BLaER1 (cell line): Measurements from ENCODE around the gene STAB1.

Source experiments
- H3K27ac ChIP-seq: shearing (Covaris generic); formaldehyde crosslinking; 2 replicates; pipeline ENCODE4 v1.8.1; 2022
- H3K27me3 ChIP-seq: shearing (Covaris generic); formaldehyde crosslinking; 2 replicates; pipeline ENCODE4 v1.8.1; 2022
- H3K36me3 ChIP-seq: shearing (Covaris generic); formaldehyde crosslinking; 2 replicates; pipeline ENCODE4 v1.8.1; 2022
- H3K4me1 ChIP-seq: shearing (Covaris generic); formaldehyde crosslinking; 2 replicates; pipeline ENCODE4 v1.8.1; 2022
- H3K4me2 ChIP-seq: shearing (Covaris generic); formaldehyde crosslinking; 2 replicates; pipeline ENCODE4 v1.8.1; 2022
- H3K4me3 ChIP-seq: shearing (Covaris generic); formaldehyde crosslinking; 2 replicates; pipeline ENCODE4 v1.8.1; 2022
- H3K9ac ChIP-seq: shearing (Covaris generic); formaldehyde crosslinking; 2 replicates; pipeline ENCODE4 v1.8.1; 2022
- H3K9me3 ChIP-seq: shearing (Covaris generic); formaldehyde crosslinking; 2 replicates; pipeline ENCODE4 v1.8.1; 2022
- H4K20me1 ChIP-seq: shearing (Covaris generic); formaldehyde crosslinking; 2 replicates; pipeline ENCODE4 v1.8.1; 2022
- Cebpa-rat ChIP-seq: shearing (Covaris generic); IDR thresholded peaks from 2 replicates; pipeline ENCODE4 v1.8.1; 2022

Gene STAB1

GRCh38 chr3:52506266-52506966 lies 11.3 kb downstream of the STAB1 start:
- Histone ChIP-seq H3K4me3 (no peak overlapping the region), H3K27me3 (no peaks in the 10 kb centered on the region)

GRCh38 chr3:52507359-52507758 lies 12.2 kb downstream of the STAB1 start:
- no peaks in the 10 kb centered on the region for H4K20me1 ChIP-seq
- H3K36me3 ChIP-seq = no peaks in the 10 kb centered on the region
- H3K9ac ChIP-seq = no peak overlapping the region
- no peak for TF ChIP-seq Cebpa-rat
- H3K4me3 ChIP-seq = no peak overlapping the region
- no peaks in the 10 kb centered on the region for H3K9me3 ChIP-seq
- H3K4me1 ChIP-seq = peaks cover 15% of the 10 kb centered on the region
- H3K27me3 ChIP-seq = no peaks in the 10 kb centered on the region
- no peak overlapping the region for H3K4me2 ChIP-seq
- H3K27ac ChIP-seq = no peak overlapping the region

More at GRCh38 chr3:52506266-52506966, 11.3 kb downstream of the STAB1 start:
- no peak for TF ChIP-seq Cebpa-rat
- no peak overlapping the region for H3K4me2 ChIP-seq
- H3K4me1 ChIP-seq = peaks cover 25% of the 10 kb centered on the region
- H3K9me3 ChIP-seq = no peaks in the 10 kb centered on the region
- H3K9ac ChIP-seq = no peak overlapping the region
- H4K20me1 ChIP-seq = no peaks in the 10 kb centered on the region
- H3K36me3 ChIP-seq = no peaks in the 10 kb centered on the region
- no peak overlapping the region for H3K27ac ChIP-seq

GRCh38 chr3:52509753-52510328 lies 14.7 kb downstream of the STAB1 start:
- Histone ChIP-seq H3K9me3 (no peaks in the 10 kb centered on the region), H3K4me3 (no peak overlapping the region), H3K9ac (no peak overlapping the region), H3K27me3 (no peaks in the 10 kb centered on the region), H3K4me1 (no peaks in the 10 kb centered on the region), H3K36me3 (no peaks in the 10 kb centered on the region), H4K20me1 (no peaks in the 10 kb centered on the region), H3K27ac (no peak overlapping the region), H3K4me2 (no peak overlapping the region)
- TF ChIP-seq Cebpa-rat = no peak

- Histone ChIP-seq H3K9ac (no peak overlapping the region), H3K27me3 (no peaks in the 10 kb centered on the region), H3K27ac (no peak overlapping the region)
Measured at GRCh38 chr3:52511509-52511908, 16.4 kb downstream of the STAB1 start.

GRCh38 chr3:52512105-52512504 lies 17.0 kb downstream of the STAB1 start:
- no peak overlapping the region for H3K4me3 ChIP-seq
- no peaks in the 10 kb centered on the region for H4K20me1 ChIP-seq
- no peaks in the 10 kb centered on the region for H3K4me1 ChIP-seq
- no peak overlapping the region for H3K27ac ChIP-seq
- H3K27me3 ChIP-seq = no peaks in the 10 kb centered on the region
- no peak overlapping the region for H3K9ac ChIP-seq
- TF ChIP-seq Cebpa-rat = no peak
- H3K36me3 ChIP-seq = no peaks in the 10 kb centered on the region
- no peaks in the 10 kb centered on the region for H3K9me3 ChIP-seq
- H3K4me2 ChIP-seq = no peak overlapping the region

More at GRCh38 chr3:52511509-52511908, 16.4 kb downstream of the STAB1 start:
- no peak overlapping the region for H3K4me2 ChIP-seq
- no peak for TF ChIP-seq Cebpa-rat
- no peaks in the 10 kb centered on the region for H3K4me1 ChIP-seq
- no peak overlapping the region for H3K4me3 ChIP-seq
- no peaks in the 10 kb centered on the region for H3K9me3 ChIP-seq
- no peaks in the 10 kb centered on the region for H4K20me1 ChIP-seq
- H3K36me3 ChIP-seq = no peaks in the 10 kb centered on the region

GRCh38 chr3:52512727-52513126 lies 17.6 kb downstream of the STAB1 start:
- TF ChIP-seq Cebpa-rat = no peak
- Histone ChIP-seq H3K9ac (no peak overlapping the region), H3K4me2 (no peak overlapping the region), H3K27me3 (no peaks in the 10 kb centered on the region), H3K4me1 (no peaks in the 10 kb centered on the region), H3K9me3 (no peaks in the 10 kb centered on the region), H3K27ac (no peak overlapping the region), H4K20me1 (no peaks in the 10 kb centered on the region), H3K36me3 (no peaks in the 10 kb centered on the region), H3K4me3 (no peak overlapping the region)

- TF ChIP-seq Cebpa-rat = no peak
- Histone ChIP-seq H3K27me3 (no peaks in the 10 kb centered on the region), H4K20me1 (no peaks in the 10 kb centered on the region)
Measured at GRCh38 chr3:52513281-52513680, 18.1 kb downstream of the STAB1 start.

GRCh38 chr3:52514576-52514975 lies 19.4 kb downstream of the STAB1 start:
- H3K36me3 ChIP-seq = no peaks in the 10 kb centered on the region
- H3K4me1 ChIP-seq = no peaks in the 10 kb centered on the region
- no peak overlapping the region for H3K9ac ChIP-seq
- H3K4me2 ChIP-seq = no peak overlapping the region
- H3K27ac ChIP-seq = no peak overlapping the region
- no peak for TF ChIP-seq Cebpa-rat
- no peaks in the 10 kb centered on the region for H3K27me3 ChIP-seq
- no peaks in the 10 kb centered on the region for H3K9me3 ChIP-seq
- no peaks in the 10 kb centered on the region for H4K20me1 ChIP-seq
- H3K4me3 ChIP-seq = no peak overlapping the region

More at GRCh38 chr3:52513281-52513680, 18.1 kb downstream of the STAB1 start:
- Histone ChIP-seq H3K4me3 (no peak overlapping the region), H3K27ac (no peak overlapping the region), H3K4me2 (no peak overlapping the region), H3K9me3 (no peaks in the 10 kb centered on the region), H3K4me1 (no peaks in the 10 kb centered on the region), H3K36me3 (no peaks in the 10 kb centered on the region), H3K9ac (no peak overlapping the region)

GRCh38 chr3:52515192-52515591 lies 20.1 kb downstream of the STAB1 start:
- no peaks in the 10 kb centered on the region for H4K20me1 ChIP-seq

GRCh38 chr3:52516509-52517195 lies 21.5 kb downstream of the STAB1 start:
- no peak overlapping the region for H3K27ac ChIP-seq
- no peak overlapping the region for H3K4me3 ChIP-seq
- H3K4me1 ChIP-seq = no peaks in the 10 kb centered on the region
- H3K27me3 ChIP-seq = no peaks in the 10 kb centered on the region
- no peaks in the 10 kb centered on the region for H4K20me1 ChIP-seq
- H3K36me3 ChIP-seq = no peaks in the 10 kb centered on the region; the same call in 1 of the 2 replicates
- TF ChIP-seq Cebpa-rat = no peak
- no peak overlapping the region for H3K9ac ChIP-seq
- no peak overlapping the region for H3K4me2 ChIP-seq
- H3K9me3 ChIP-seq = no peaks in the 10 kb centered on the region

More at GRCh38 chr3:52515192-52515591, 20.1 kb downstream of the STAB1 start:
- H3K4me1 ChIP-seq = no peaks in the 10 kb centered on the region
- no peak for TF ChIP-seq Cebpa-rat
- no peak overlapping the region for H3K4me3 ChIP-seq
- H3K27ac ChIP-seq = no peak overlapping the region
- H3K9me3 ChIP-seq = no peaks in the 10 kb centered on the region
- no peaks in the 10 kb centered on the region for H3K27me3 ChIP-seq
- no peaks in the 10 kb centered on the region for H3K36me3 ChIP-seq
- H3K9ac ChIP-seq = no peak overlapping the region
- no peak overlapping the region for H3K4me2 ChIP-seq
